ENCODE data around the gene RALGAPB.

- TF ChIP-seq CTCF (IDR thresholded peaks at IDR 0.05; ENCODE audit: borderline replicate concordance, extremely low read depth, low read length, poor library complexity, severe bottlenecking) (no peak), EZH2 (IDR thresholded peaks at IDR 0.05; ENCODE audit: borderline replicate concordance, low read depth, low read length, severe bottlenecking) (no peak)
Measured at GRCh38 chr20:38555395-38555794, 82.8 kb downstream of the RALGAPB start.

Measured in DND-41 (cell line).